Activated naive CD4-positive, alpha-beta T cell (primary cell): ENCODE measurements around the gene OR6C2.
"Not testable (repeated sequence)": the region's sequence is repeated elsewhere in the genome, so short reads cannot be mapped to it uniquely, and the experiment has no call there.

Experiments used
- DNase-seq, 4 experiments: peaks; one replicate each; lab custom pipeline; 2025; lab: John Stamatoyannopoulos, UW

Gene OR6C2

DNA sequence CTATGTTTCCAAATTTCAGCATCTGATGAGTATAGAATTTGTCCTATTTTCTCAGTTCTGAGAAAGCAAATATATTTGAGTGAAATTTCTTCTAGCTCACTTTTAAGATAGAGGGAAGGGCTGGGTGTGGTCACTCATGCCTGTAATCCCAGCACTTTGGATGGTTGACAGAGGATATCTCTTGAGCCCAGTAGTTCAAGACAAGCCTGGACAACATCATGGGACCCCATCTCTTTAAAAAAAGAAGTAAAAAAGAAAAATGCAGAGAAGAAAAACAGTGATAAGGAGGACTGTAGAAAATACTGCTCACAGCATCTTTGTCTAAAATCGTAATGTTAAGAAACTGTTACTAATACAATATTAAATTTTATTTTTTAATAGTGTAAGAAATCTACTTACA, 28.4 kb downstream of the OR6C2 start:
- DNase-seq: no peak

DNA sequence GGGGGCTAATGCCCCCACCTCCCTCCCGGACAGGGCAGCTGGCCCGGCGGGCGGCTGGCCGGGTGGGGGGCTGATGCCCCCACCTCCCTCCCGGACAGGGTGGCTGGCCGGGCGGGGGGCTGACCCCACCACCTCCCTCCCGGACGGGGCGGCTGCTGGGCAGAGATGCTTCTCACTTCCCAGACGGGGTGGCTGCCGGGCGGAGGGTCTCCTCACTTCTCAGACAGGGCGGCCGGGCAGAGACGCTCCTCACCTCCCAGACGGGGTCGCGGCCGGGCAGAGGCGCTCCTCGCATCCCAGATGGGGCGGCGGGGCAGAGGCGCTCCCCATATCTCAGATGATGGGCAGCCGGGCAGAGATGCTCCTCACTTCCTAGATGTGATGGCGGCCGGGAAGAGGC, 35.3 kb downstream of the OR6C2 start:
- not testable (repeated sequence) for DNase-seq

DNA sequence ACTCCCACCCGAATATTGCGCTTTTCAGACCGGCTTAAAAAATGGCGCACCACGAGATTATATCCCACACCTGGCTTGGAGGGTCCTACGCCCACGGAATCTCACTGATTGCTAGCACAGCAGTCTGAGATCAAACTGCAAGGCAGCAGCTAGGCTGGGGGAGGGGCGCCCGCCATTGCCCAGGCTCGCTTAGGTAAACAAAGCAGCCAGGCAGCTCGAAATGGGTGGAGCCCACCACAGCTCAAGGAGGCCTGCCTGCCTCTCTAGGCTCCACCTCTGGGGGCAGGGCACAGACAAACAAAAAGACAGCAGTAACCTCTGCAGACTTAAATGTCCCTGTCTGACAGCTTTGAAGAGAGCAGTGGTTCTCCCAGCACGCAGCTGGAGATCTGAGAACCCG, 40.4 kb downstream of the OR6C2 start:
- not testable (repeated sequence) for DNase-seq

DNA sequence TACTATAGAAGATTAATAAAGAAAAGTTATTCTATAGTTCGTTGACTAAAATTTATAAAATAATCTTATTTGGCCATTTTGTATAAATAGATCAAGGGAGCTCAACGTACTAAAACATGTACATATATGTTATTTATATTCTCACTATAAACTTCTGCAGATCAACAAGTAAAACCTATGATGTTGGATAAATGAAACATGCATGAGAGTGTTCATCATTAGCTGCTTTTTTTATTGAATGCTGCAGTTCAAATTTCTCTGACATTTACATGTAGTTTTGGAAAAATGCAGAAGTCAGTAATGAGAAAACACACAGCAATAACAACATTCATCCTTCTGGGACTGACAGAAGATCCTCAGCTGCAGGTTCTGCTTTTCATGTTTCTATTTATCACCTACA, 48.2 kb downstream of the OR6C2 start, which contains the start of gene OR6C68:
Gene OR6C68 (plus strand): TSS at position 301 of the 400 bp plus-strand sequence. CDS start 0 bp downstream, at position 301.
- no peak for DNase-seq

DNA sequence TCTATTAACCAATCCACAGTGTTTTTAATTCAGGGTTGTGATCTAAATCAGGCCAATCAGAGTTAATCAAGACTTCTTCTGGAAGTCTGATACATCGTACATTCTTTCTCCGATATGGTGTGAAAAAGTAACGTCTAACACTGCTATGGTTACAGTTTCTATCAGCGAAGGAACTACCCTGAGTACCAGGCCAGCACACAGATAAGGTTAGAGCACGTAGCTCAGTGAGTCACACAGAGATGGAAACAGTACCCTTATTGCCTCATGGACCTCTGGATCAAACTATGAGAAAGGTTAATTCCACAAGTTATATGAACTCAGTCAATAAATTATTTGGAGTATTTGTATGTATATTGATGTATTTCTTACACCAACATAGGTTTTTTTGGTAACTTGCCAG, 51.6 kb downstream of the OR6C2 start:
- DNase-seq: no peak

DNA sequence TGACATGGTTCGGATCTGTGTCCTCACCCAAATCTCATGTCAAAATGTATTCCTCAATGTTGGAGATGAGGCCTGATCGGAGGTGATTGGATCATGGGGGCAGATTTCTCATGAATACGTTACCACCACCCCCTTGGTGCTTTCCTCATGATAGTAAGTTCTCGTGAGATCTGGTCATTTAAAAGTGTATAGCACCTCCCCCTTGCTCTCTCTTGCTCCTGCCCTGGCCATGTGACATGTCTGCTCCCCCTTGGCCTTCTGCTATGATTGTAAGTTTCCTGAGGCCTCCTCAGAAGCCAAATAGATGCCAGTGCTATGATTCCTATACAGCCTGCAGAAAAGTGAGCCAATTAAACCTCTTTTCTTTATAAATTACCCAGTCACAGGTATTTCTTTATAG, 55.4 kb downstream of the OR6C2 start:
- no peak for DNase-seq

DNA sequence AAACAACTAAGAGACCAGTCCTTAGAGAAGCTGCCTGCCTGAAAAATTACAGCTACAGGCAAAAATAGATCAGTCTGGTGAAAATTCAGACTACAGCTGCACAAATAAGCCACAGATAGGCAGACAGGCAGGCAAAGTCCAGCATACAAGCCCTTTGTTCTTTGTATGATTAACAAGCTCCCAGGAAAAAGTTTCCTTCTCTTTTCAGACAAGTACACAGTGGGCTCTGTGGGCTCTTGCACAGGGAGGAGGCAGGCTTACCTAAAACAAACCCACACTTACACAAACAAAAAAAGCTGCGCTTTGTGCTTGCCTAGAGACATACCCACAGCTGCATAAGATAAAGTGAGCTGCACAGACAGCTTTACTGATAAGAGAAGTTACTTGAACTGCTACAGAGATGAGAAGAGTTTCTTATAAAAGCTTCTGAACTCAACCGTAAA, 56.0 kb downstream of the OR6C2 start:
- DNase-seq: no peak

DNA sequence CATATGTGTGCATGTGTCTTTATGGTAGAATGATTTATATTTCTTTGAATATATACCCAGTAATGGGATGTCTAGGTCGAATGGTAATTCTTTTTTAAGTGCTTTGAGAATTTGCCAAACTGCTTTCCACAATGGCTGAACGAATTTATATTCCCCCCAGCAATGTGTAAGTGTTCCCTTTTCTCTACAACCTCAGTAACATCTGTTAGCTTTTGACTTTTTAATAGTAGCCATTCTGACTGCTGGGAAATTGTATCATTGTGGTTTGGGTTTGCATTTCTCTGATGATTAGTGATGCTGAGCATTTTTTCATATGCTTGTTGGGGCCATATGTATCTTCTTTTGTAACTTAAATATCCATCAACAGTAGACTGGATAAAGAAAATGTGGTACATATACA, 57.7 kb downstream of the OR6C2 start:
- no peak for DNase-seq
